Esophagus squamous epithelium (tissue), 4 donors: ENCODE results near the gene KRTAP12-1.

Experiments used
- CTCF ChIP-seq, 6 experiments: fragments of 450-650 bp in 4 of 6; fragments of 200-600 bp in 2 of 6; sonication (generic) in 2 of 6; IDR thresholded peaks; one replicate each; pipeline ENCODE4 v1.5.1; 2016 to 2019; ENCODE audit warnings: antibody characterized with exemption in 6 of 6, mild to moderate bottlenecking in 4 of 6, moderate library complexity in 4 of 6
- POLR2A ChIP-seq, 4 donors: fragments of 450-650 bp; IDR thresholded peaks; one replicate each; pipeline ENCODE4 v1.6.1; 2017; ENCODE audit warnings: antibody characterized with exemption in 4 of 4, mild to moderate bottlenecking in 4 of 4, moderate library complexity in 3 of 4

GRCh38 chr21:44650973-44651675 is 30.8 kb downstream of the KRTAP12-1 start:
- TF ChIP-seq POLR2A (IDR thresholded peaks at IDR 0.05), result no peak
- TF ChIP-seq CTCF (IDR thresholded peaks at IDR 0.05), result no peak
